Adrenal gland (tissue), 12 donors: ENCODE results near the gene MAGI1. TPM values are rescaled to one million over a fixed set of nuclear protein-coding genes. Genes with fewer than 3 reads are reported as not detected.

Experiments
- DNase-seq, 7 donors: peaks; one replicate each; pipeline ENCODE4 v3.0.0-alpha.2; 2019 to 2020
- H3K27ac ChIP-seq, 5 donors: fragments of 200-600 bp; sonication (generic) in 4 of 5; 1 replicate in 3 of 5; 2 replicates in 2 of 5; pipeline versions ENCODE4 v1.5.1 to v1.8.0; 2016 to 2020; ENCODE audit warnings: mild to moderate bottlenecking in 1 of 5
- H3K27me3 ChIP-seq: fragments of 200-600 bp; 2 replicates; pipeline ENCODE4 v1.8.0; 2021
- H3K36me3 ChIP-seq, 2 donors: fragments of 200-600 bp; replicated peaks in 1 of 2; 1 replicate in 1 of 2; 2 replicates in 1 of 2; pipeline versions ENCODE4 v1.5.1 to v1.8.0; 2018 to 2022
- H3K4me1 ChIP-seq, 2 donors: fragments of 200-600 bp; replicated peaks in 1 of 2; 1 replicate in 1 of 2; 2 replicates in 1 of 2; pipeline versions ENCODE4 v1.5.1 to v1.8.0; 2018 to 2021
- H3K4me3 ChIP-seq, 4 donors: fragments of 200-600 bp; sonication (generic) in 3 of 4; one replicate each; pipeline ENCODE4 v1.5.1; 2016 to 2018
- H3K9me3 ChIP-seq, 3 donors: fragments of 200-600 bp; sonication (generic) in 1 of 3; replicated peaks in 1 of 3; 1 replicate in 2 of 3; 2 replicates in 1 of 3; pipeline versions ENCODE4 v1.5.1 to v1.8.0; 2016 to 2021
- POLR2A ChIP-seq, 2 donors: fragments of 450-650 bp; IDR thresholded peaks; one replicate each; pipeline ENCODE4 v1.6.1; 2017; ENCODE audit warnings: antibody characterized with exemption in 2 of 2, mild to moderate bottlenecking in 2 of 2, moderate library complexity in 1 of 2
- WGBS, 4 donors: extraction: QIAGEN DNeasy Blood & Tissue Kit in 2 of 4; methylation state at CpG; one replicate each; pipeline versions ENCODE4 v1.1.5 to v1.1.7; 2013 to 2017; 5-methylcytosine and 5-hydroxymethylcytosine counted together
- intact Hi-C, 2 donors: fragments of 100-400 bp; cut with DNase I; formaldehyde crosslinking; loops; one replicate each; pipeline versions ENCODE4 v1.14.1 to v1.15.0; 2022 to 2023
- polyA plus RNA-seq, 3 donors: library from polyadenylated mRNA; stranded (reverse); fragments of 200-250 nt in 2 of 3; fragments of 350-450 nt in 1 of 3; fragmentation: Illumina TruSeq in 1 of 3; extraction: RNeasy Lipid Tissue Mini Kit (QIAGEN cat#74804) in 1 of 3; gene quantifications; one replicate each; pipeline ENCODE4 v1.2.3, GENCODE V29; 2013 to 2014
- total RNA-seq, 9 donors: library from RNA; depleted of rRNA in 4 of 9; stranded (reverse); fragments of >200 nt in 4 of 9; fragments of 120-200 nt in 1 of 9; fragmentation: NEBNext Ultra II Directional in 1 of 9; extraction: Animal tissue kit (Norgen Biotek cat#: 25700) in 1 of 9; gene quantifications; one replicate each; pipeline versions ENCODE4 v1.1.0 to v1.2.4, GENCODE V29; 2013 to 2023
- TF ChIP-seq, protein P1 (sequence below), 6 experiments: fragments of 450-650 bp in 4 of 6; fragments of 200-600 bp in 2 of 6; sonication (generic) in 1 of 6; IDR thresholded peaks; 1 replicate in 5 of 6; 2 replicates in 1 of 6; pipeline versions ENCODE4 v1.5.1 to v1.8.0; 2016 to 2021; ENCODE audit warnings: antibody characterized with exemption in 6 of 6, mild to moderate bottlenecking in 2 of 6, moderate library complexity in 1 of 6
- donor health status: healthy with polysubstance abuse.
- donor health status: Bipolar disorder and iron deficiency.
- donor health status: DM: yes; HTN: yes; CAD: no.
- donor health status: DM: no; HTN: no; CAD: no.
- donor health status: DM: no; HTN: no; CAD: no.
- donor health status: DM: yes; HTN: yes; CAD: no.

The MAGI1 gene
- total and polyA plus RNA-seq, 12 donors = 4.8 to 31.6 (median 18.5) TPM

DNA sequence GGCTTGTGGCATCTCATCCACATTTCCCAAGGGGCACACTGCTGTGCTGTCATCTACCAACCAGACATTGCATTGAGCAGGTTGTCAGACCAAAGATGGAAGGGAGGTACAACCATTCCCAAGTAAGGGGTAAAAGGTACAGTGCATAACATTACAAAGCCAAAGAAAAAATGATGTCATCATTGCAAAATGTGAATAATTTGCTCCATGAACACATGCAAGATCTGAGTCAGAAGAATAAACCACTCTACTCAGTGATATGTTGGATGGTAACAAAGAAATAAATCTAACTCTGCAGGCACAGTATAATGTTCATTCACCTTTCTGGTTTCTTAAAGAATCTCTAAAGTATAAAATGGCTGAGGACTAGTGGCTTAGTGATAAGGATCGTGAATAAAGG, 202.7 kb downstream of the MAGI1 start:
- H3K27me3 ChIP-seq = no peaks in the 10 kb centered on the region
- no peaks in the 10 kb centered on the region for H3K36me3 ChIP-seq
- no peak overlapping the region for H3K27ac ChIP-seq
- intact Hi-C loops = no loop called here
- WGBS, 4 donors = 93 to 94% (median 94%) methylated on average over 1 of the region's 1 CpG
- H3K4me3 ChIP-seq = no peak overlapping the region
- H3K9me3 ChIP-seq = no peaks in the 10 kb centered on the region
- peaks cover 0 to 20% of the 10 kb centered on the region in 2 donors for H3K4me1 ChIP-seq
- DNase-seq = no peak
- TF ChIP-seq POLR2A (IDR thresholded peaks at IDR 0.05) = no peak
- TF ChIP-seq, protein P1, sequence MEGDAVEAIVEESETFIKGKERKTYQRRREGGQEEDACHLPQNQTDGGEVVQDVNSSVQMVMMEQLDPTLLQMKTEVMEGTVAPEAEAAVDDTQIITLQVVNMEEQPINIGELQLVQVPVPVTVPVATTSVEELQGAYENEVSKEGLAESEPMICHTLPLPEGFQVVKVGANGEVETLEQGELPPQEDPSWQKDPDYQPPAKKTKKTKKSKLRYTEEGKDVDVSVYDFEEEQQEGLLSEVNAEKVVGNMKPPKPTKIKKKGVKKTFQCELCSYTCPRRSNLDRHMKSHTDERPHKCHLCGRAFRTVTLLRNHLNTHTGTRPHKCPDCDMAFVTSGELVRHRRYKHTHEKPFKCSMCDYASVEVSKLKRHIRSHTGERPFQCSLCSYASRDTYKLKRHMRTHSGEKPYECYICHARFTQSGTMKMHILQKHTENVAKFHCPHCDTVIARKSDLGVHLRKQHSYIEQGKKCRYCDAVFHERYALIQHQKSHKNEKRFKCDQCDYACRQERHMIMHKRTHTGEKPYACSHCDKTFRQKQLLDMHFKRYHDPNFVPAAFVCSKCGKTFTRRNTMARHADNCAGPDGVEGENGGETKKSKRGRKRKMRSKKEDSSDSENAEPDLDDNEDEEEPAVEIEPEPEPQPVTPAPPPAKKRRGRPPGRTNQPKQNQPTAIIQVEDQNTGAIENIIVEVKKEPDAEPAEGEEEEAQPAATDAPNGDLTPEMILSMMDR (IDR thresholded peaks at IDR 0.05) = no peak

DNA sequence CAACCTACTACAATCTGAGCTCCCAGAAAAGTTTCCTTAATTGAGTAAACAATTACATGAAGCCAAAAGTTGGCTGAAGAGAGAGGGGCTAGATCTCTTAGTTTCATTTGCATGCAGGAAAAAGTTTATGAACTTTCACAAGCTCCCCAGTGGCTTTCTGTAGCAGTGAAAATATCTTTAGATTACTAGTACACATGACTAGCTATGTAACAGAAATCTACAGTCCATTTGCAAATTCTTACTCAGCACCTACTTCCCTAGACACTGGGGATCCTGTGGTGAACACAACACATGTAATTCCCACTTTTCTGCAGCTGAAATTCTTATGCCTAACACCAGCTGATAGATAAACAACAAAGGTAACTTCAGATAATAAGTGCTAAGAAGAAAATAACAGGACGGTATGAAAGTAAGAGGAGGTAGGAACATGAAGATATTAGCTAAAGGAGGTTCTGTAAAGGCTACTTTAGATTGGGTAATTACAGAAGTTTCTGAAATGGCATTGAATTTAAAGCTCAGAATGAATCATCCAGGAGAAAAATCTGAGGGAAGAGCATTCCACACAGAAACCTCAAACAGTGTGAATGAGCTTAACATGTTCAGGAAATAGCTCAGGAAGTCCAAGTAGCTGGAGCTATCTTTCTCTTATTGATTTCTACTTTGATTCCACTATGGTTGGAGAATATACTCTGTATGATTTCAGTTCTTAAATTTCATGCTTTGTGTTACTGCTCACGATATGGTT, 204.8 kb downstream of the MAGI1 start:
- H3K27me3 ChIP-seq = no peaks in the 10 kb centered on the region
- TF ChIP-seq, protein P1 (IDR thresholded peaks at IDR 0.05) = no peak
- TF ChIP-seq POLR2A (IDR thresholded peaks at IDR 0.05) = no peak
- 61 to 78% (median 68%) methylated on average over 2 of the region's 2 CpGs for WGBS, 4 donors
- intact Hi-C loops = no loop called here
- no peak overlapping the region for H3K4me3 ChIP-seq
- H3K36me3 ChIP-seq = no peaks in the 10 kb centered on the region
- no peaks in the 10 kb centered on the region for H3K9me3 ChIP-seq
- H3K27ac ChIP-seq = no peak overlapping the region
- peaks cover 0 to 25% of the 10 kb centered on the region in 2 donors for H3K4me1 ChIP-seq
- no peak for DNase-seq

DNA sequence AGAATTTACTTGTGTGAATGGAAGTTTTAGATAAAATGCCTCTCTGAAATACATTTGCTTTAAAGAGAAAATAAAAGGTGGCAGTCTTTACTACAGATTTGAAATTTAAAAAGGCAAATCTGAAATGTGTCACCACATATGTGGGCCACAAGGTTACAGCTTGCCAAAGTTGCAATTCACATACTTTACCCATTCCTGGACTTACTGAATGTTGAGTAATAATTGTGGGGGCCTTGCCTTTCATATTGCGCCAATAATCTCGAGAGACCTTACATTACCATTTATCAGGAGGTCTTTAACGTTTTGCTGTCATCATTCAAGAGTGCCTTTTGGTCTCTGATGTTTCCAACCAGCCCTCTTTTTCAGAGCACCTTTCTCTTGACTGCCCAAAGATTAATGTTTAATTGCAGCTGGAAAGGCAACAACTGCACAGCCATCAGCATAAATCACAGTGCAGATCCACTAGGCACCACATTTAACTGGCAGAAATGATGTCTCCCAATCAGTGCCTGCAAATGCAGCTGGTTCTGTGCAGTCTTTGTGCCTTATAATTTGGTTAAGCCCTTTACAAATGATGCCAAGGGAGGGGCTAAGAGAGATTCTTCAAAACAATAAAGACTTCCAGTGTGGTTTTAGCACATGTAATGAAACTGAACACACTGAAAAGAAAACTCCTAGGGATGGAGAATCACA, 206.8 kb downstream of the MAGI1 start:
- Histone ChIP-seq H3K36me3 (no peaks in the 10 kb centered on the region), H3K4me1 (peaks cover 0 to 31% of the 10 kb centered on the region in 2 donors), H3K27me3 (no peaks in the 10 kb centered on the region), H3K9me3 (no peaks in the 10 kb centered on the region), H3K27ac (peak overlapping the region in 1 of 5 donors; percentile 9), H3K4me3 (no peak overlapping the region)
- DNase-seq = peak in 3 of 7 donors; percentile 19 to 65 (median 47)
- TF ChIP-seq, protein P1 (IDR thresholded peaks at IDR 0.05) = no peak
- no peak for TF ChIP-seq POLR2A (IDR thresholded peaks at IDR 0.05)
- WGBS, 4 donors = 26 to 46% (median 38%) methylated on average over 3 of the region's 3 CpGs
- intact Hi-C loops = no loop called here

DNA sequence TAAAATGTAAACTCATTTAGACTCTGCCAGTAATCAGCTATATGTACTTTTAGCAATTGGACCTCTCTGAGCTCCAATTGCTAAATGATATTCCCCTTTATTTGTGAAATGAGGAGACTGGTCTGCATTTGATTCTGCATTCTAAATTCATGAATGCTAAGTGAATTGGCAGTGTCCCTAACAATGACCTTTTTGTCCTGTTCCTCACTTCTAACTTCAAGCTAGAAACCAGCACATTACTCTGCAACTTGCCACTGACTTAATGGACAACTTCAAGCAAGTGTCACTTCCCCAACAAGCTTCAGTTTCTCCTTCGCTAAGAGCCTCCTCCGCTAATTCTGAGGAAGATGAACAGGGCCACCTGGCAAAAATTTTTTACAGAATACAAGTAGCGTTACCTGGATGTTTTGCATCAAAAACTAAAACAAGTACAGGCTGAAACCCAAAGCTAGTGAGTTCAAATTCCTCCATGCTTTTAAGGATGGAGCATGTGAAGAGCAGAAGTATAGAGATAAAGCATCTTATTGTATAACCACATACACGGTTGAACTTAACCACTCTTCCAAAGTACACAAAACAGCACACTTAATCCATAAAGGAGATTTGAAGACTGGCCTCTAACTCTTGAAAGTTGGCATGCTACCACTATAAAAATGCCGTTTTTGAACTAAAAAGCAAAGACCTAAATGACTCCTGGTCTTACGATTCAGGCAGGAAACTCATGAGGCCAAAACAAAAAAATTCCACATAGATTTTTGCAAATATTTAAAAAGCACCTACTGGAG, 207.6 kb downstream of the MAGI1 start:
- no peak overlapping the region for H3K27ac ChIP-seq
- peaks cover 0 to 31% of the 10 kb centered on the region in 2 donors for H3K4me1 ChIP-seq
- no peak overlapping the region for H3K4me3 ChIP-seq
- no peaks in the 10 kb centered on the region for H3K36me3 ChIP-seq
- H3K27me3 ChIP-seq = no peaks in the 10 kb centered on the region
- H3K9me3 ChIP-seq = no peaks in the 10 kb centered on the region
- intact Hi-C loops = no loop called here
- 70 to 77% (median 72%) methylated on average over 6 of the region's 6 CpGs for WGBS, 4 donors
- no peak for DNase-seq
- TF ChIP-seq, protein P1 (IDR thresholded peaks at IDR 0.05) = no peak
- no peak for TF ChIP-seq POLR2A (IDR thresholded peaks at IDR 0.05)
